ENCODE results near the gene AQP9. TPM values are rescaled to one million over a fixed set of nuclear protein-coding genes. Genes with fewer than 3 reads are reported as not detected.

Gene AQP9
- total and polyA plus RNA-seq, 2 of the 8 experiments (the other 6 are each of a cell fraction or from before 2014, with no cell fraction given), result not detected

- no peak for FAIRE-seq
- no peak for DNase-seq (ENCODE audit: low read depth in 1 of 2, low spot score in 2 of 2)
- no peak for TF ChIP-seq GTF2F1 (IDR thresholded peaks at IDR 0.05; ENCODE audit: borderline replicate concordance, low read depth, low read length)
- TF ChIP-seq CEBPB (IDR thresholded peaks at IDR 0.05; ENCODE audit: low read depth, low read length), result no peak
- no peak for TF ChIP-seq CBX5 (IDR thresholded peaks at IDR 0.05; ENCODE audit: low read depth, low read length)
- TF ChIP-seq CBX8 (IDR thresholded peaks at IDR 0.05; ENCODE audit: borderline replicate concordance, low read depth, low read length), result no peak
- no peak for TF ChIP-seq SIX5 (IDR thresholded peaks at IDR 0.05; ENCODE audit: low read depth, low read length)
- H3K9me3 ChIP-seq (ENCODE audit: insufficient read depth in 2 of 2, low read depth in 1 of 2, low read length in 1 of 2), result no peaks in the 10 kb centered on the region
- H4K8ac ChIP-seq (ENCODE audit: extremely low read depth, insufficient read depth, low read length), result no peak overlapping the region
- H3K56ac ChIP-seq (replicated peaks; ENCODE audit: insufficient read length, low read depth, low read length), result no peak overlapping the region
- no peaks in the 10 kb centered on the region for H4K20me1 ChIP-seq (replicated peaks in 1 of 2; ENCODE audit: control insufficient read depth in 1 of 2, insufficient read depth in 2 of 2, low read length in 2 of 2)
- no peak overlapping the region for H3K23ac ChIP-seq (ENCODE audit: insufficient read length)
- no peaks in the 10 kb centered on the region for H3K79me2 ChIP-seq (ENCODE audit: control insufficient read depth in 1 of 2, insufficient read depth in 2 of 2, low read length in 2 of 2)
- no peak overlapping the region for H2BK20ac ChIP-seq (ENCODE audit: low read length)
- ChIA-PET CTCF (ENCODE audit: partially characterized antibody) (no interaction called here), POLR2A (ENCODE audit: partially characterized antibody) (no interaction called here)
- H3K4me3 ChIP-seq (ENCODE audit: extremely low read depth in 1 of 4, insufficient read depth in 2 of 4, low read depth in 3 of 4, low read length in 4 of 4), result no peak overlapping the region
- no peaks in the 10 kb centered on the region; the same call in 1 of the 2 replicates for H3K23me2 ChIP-seq (ENCODE audit: low read depth, low read length)
- H3K9ac ChIP-seq (replicated peaks in 1 of 4; ENCODE audit: extremely low read depth in 1 of 4, low read depth in 3 of 4, low read length in 3 of 4), result no peak overlapping the region
- H3K36me3 ChIP-seq (ENCODE audit: control insufficient read depth in 2 of 4, insufficient read depth in 4 of 4, low read length in 3 of 4), result no peaks in the 10 kb centered on the region
- H3K79me1 ChIP-seq (ENCODE audit: low read depth, low read length), result no peaks in the 10 kb centered on the region
- H2BK15ac ChIP-seq (ENCODE audit: low read length), result no peak overlapping the region
- H3K4ac ChIP-seq (replicated peaks; ENCODE audit: insufficient read length, low read depth, low read length), result no peak overlapping the region
- H3K27ac ChIP-seq (ENCODE audit: low read depth, low read length), result no peak overlapping the region
- H3K4me2 ChIP-seq (ENCODE audit: insufficient read depth in 1 of 2, low read depth in 2 of 2, low read length in 2 of 2), result no peak overlapping the region
- no peak overlapping the region for H2AK5ac ChIP-seq (ENCODE audit: low read depth, low read length)
- H3K14ac ChIP-seq (ENCODE audit: insufficient read length), result no peak overlapping the region
- H2BK5ac ChIP-seq (ENCODE audit: low read depth, low read length), result no peak overlapping the region
- H3K4me1 ChIP-seq (replicated peaks in 1 of 4; ENCODE audit: control insufficient read depth in 3 of 4, insufficient read depth in 4 of 4, low read length in 3 of 4), result no peaks in the 10 kb centered on the region; a peak in 2 of 7 replicates
- no peaks in the 10 kb centered on the region for H3K27me3 ChIP-seq (replicated peaks in 1 of 4; ENCODE audit: control insufficient read depth in 3 of 4, extremely low read depth in 1 of 4, insufficient read depth in 3 of 4, low read length in 3 of 4)
- no peak overlapping the region for H2AFZ ChIP-seq (ENCODE audit: low read length)
- H2BK120ac ChIP-seq (replicated peaks; ENCODE audit: low read depth, low read length), result no peak overlapping the region
- no peak overlapping the region for H2BK12ac ChIP-seq (ENCODE audit: low read depth, low read length)
- no peak overlapping the region for H4K91ac ChIP-seq (replicated peaks; ENCODE audit: insufficient read length, low read length)
- no peak overlapping the region for H4K5ac ChIP-seq (ENCODE audit: insufficient read length, low read depth, low read length)
- no peak overlapping the region for H3K18ac ChIP-seq (ENCODE audit: extremely low read depth, low read length)
- 83% methylated on average over 1 of the region's 1 CpG; no CpG with 5 or more reads in 1 of the 2 experiments for WGBS, 2 experiments (ENCODE audit: extremely low coverage in 1 of 2, insufficient coverage in 1 of 2, insufficient read length in 1 of 2, insufficient replicate concordance in 2 of 2, low coverage in 1 of 2, low lambda C conversion rate in 2 of 2, missing lambda C conversion rate in 1 of 2)
Observed at GRCh38 chr15:58117619-58118018, 20.6 kb upstream of the AQP9 start.
